PC-3 (cell line): ENCODE data around the gene ZNRF1.

ENCODE experiments used
- CTCF ChIP-seq: fragments of 300-600 bp; sonication (generic); conservative IDR thresholded peaks from 2 replicates; pipeline ENCODE4 v1.5.1; 2017; ENCODE audit warnings: antibody characterized with exemption, low read depth, mild to moderate bottlenecking, low read length
- EZH2 ChIP-seq: fragments of 300-600 bp; sonication (generic); IDR thresholded peaks from one replicate; pipeline ENCODE4 v1.6.1; 2017; ENCODE audit warnings: antibody characterized with exemption, mild to moderate bottlenecking, low read length; ENCODE audit not compliant: unreplicated experiment

GRCh38 chr16:75059411-75059810 lies 60.6 kb downstream of the ZNRF1 start:
- TF ChIP-seq CTCF (no peak), EZH2 (no peak)
